Omental fat pad (tissue), 4 donors: ENCODE data around the gene ODF4. TPM values are rescaled to one million over a fixed set of nuclear protein-coding genes. Genes with fewer than 3 reads are reported as not detected.

ENCODE experiments used
- ATAC-seq: fragments of 150-250 bp; one replicate; pipeline ENCODE4 v1.9.1; 2016; ENCODE audit warnings: mild to moderate bottlenecking, moderate library complexity; ENCODE audit not compliant: low FRiP score
- DNase-seq: peaks from one replicate; pipeline ENCODE4 v3.0.0-alpha.2; 2019; ENCODE audit warnings: low spot score
- total RNA-seq, 4 donors: library from RNA; depleted of rRNA; stranded (reverse); fragments of >200 nt; gene quantifications; one replicate each; pipeline ENCODE4 v1.1.0, GENCODE V29; 2016
- TF ChIP-seq, protein P1 (sequence below), 3 donors: fragments of 450-650 bp; IDR thresholded peaks; one replicate each; pipeline ENCODE4 v1.5.1; 2016 to 2017; ENCODE audit warnings: antibody characterized with exemption in 3 of 3, mild to moderate bottlenecking in 3 of 3, moderate library complexity in 2 of 3

Gene ODF4
- total RNA-seq, 4 donors from 2014 or later, result not detected

DNA sequence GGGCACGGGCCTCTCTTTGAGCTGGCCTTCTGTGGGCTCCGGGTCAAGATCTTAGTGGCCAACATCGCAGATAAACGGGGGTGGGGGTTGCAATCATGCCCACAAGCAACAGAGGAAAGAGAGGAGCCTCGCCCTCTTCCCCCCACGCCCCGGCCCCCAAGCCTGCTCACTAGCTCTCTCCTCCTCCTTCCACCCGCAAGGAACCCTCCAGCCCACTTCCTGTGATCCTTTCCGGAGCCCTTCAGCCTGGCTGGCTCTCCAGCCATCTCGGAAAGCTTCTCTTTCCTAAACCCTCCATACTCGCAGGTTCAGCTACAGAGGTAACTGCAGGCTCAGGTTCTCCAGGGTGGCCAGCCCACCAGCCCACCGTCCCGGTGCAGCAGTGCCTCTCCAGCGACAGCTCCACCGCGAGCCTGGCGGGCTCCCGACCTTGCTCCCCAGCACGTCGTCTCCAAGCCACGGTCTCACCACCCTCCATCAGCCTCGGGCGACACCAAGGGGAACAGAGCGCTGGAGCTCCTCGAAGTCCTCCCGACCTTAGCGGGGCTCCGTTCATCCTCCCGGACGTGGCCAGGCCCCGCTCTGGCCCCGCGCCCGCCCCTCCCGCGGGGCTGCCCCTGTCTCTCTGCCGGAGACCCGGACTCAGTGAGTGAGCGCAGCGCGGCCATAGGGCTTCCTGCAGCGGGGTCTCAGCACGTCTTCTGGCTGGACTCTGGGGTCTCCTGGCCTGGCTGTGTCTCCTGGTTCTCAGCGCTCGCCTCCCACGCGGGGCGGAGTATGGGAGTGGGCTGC, 12.9 kb upstream of the ODF4 start:
- peak; percentile 65 for ATAC-seq
- DNase-seq, result no peak
- TF ChIP-seq, protein P1, sequence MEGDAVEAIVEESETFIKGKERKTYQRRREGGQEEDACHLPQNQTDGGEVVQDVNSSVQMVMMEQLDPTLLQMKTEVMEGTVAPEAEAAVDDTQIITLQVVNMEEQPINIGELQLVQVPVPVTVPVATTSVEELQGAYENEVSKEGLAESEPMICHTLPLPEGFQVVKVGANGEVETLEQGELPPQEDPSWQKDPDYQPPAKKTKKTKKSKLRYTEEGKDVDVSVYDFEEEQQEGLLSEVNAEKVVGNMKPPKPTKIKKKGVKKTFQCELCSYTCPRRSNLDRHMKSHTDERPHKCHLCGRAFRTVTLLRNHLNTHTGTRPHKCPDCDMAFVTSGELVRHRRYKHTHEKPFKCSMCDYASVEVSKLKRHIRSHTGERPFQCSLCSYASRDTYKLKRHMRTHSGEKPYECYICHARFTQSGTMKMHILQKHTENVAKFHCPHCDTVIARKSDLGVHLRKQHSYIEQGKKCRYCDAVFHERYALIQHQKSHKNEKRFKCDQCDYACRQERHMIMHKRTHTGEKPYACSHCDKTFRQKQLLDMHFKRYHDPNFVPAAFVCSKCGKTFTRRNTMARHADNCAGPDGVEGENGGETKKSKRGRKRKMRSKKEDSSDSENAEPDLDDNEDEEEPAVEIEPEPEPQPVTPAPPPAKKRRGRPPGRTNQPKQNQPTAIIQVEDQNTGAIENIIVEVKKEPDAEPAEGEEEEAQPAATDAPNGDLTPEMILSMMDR (IDR thresholded peaks at IDR 0.05), result no peak

DNA sequence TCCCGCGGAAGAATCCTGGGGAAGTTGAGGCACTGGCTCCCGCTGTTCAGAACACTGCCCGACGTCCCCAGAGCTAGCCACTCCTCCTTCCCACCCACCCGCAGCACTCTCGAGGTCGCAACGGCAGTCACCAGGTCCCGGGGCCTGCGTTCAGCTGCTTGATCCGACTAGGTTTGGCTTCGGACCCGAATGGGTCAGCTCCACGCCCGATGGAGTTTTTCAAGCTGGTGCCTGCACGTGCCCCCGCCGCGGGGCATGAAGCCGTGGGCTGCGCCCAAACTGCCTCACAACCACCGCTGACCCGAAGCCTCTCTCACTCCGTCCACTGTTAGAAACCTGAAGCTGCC, 12.4 kb upstream of the ODF4 start:
- TF ChIP-seq, protein P1 (IDR thresholded peaks at IDR 0.05), result no peak
- no peak for ATAC-seq

GRCh38 chr17:8332128-8332527, 7.5 kb upstream of the ODF4 start:
- TF ChIP-seq, protein P1 (IDR thresholded peaks at IDR 0.05), result no peak
- ATAC-seq (no peak), DNase-seq (no peak)

More for the DNA sequence above, 12.4 kb upstream of the ODF4 start:
- DNase-seq, result no peak

DNA sequence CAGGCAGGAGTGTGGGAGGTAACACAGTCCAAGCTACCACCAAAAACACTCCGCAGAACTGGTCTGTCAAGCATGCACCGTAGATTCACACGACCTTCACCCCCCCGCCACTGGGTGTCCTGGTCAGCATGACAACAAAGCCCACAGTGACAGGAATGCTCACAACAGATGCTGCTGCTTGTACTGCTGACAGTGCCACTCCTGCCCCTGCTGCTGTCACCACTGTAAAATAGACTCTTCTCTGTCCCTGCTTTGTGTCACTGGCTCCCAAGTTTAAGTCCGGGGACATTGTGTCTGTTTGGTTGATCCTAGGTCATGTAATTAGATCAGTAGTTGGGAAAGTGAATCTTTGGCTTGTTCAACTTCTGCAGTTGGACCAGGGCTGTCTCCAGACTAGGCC, 7.0 kb upstream of the ODF4 start:
- TF ChIP-seq, protein P1 (IDR thresholded peaks at IDR 0.05), result no peak
- ATAC-seq (no peak), DNase-seq (no peak)

DNA sequence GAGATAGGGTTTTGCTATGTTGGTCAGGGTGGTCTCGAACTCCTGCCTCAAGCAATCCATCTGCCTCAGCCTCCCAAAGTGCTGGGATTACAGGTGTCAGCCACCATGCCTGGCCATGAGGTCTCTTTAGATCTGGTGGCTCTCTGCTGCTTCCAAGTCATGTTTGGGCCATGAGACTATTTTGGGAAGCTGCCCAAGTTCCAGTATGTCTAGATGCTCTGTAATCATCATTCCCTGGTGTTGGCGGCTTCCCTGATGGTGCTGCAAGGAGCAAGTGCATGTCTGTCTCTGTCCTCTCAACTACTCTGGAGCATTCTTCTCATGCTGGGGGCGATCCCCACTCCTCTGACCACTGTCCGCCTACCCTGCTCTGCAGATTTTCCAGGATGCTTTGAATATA, 6.4 kb upstream of the ODF4 start:
- no peak for ATAC-seq
- DNase-seq, result no peak
- TF ChIP-seq, protein P1 (IDR thresholded peaks at IDR 0.05), result no peak

- no peak for DNase-seq
- no peak for ATAC-seq
- TF ChIP-seq, protein P1 (IDR thresholded peaks at IDR 0.05), result no peak
These were observed 1.6 kb upstream of the ODF4 start for GRCh38 chr17:8337802-8338752.
